ENCODE measurements around the gene TUBA1B. TPM values are rescaled to one million over a fixed set of nuclear protein-coding genes. Genes with fewer than 3 reads are reported as not detected.

Gene TUBA1B
- total and polyA plus RNA-seq, 2 of the 13 experiments (the other 11 are each of a cell fraction or from before 2014, with no cell fraction given), result 1,275 to 1,353 TPM

- TF ChIP-seq ATF7-NPFF (CRISPR knock-in tag; IDR thresholded peaks at IDR 0.05; ENCODE audit: low read depth), result peak; percentile 61; the same call in 1 of the 2 replicates
- TF ChIP-seq CEBPZ (IDR thresholded peaks at IDR 0.05; ENCODE audit: low read length), result no peak
- peak; percentile 61 for TF ChIP-seq JUNB (CRISPR knock-in tag; IDR thresholded peaks at IDR 0.05; ENCODE audit: borderline replicate concordance)
- 0 out of 2 replicates have a peak, but pooled peaks have one; percentile 58 for TF ChIP-seq IRF9 (CRISPR knock-in tag; IDR thresholded peaks at IDR 0.05; ENCODE audit: borderline replicate concordance)
- TF ChIP-seq HHEX (CRISPR knock-in tag; IDR thresholded peaks at IDR 0.05), result no peak
- TF ChIP-seq ZNF580 (CRISPR knock-in tag; IDR thresholded peaks at IDR 0.05; ENCODE audit: borderline replicate concordance, low read depth), result peak; percentile 17; the same call in 1 of the 2 replicates
- no peak for TF ChIP-seq RORA (CRISPR knock-in tag; IDR thresholded peaks at IDR 0.05)
- TF ChIP-seq ZNF850 (CRISPR knock-in tag; conservative IDR thresholded peaks at IDR 0.05), result no peak
- no peak for TF ChIP-seq ZFP82 (CRISPR knock-in tag; IDR thresholded peaks at IDR 0.05; ENCODE audit: borderline replicate concordance)
- TF ChIP-seq NFE2L2 (IDR thresholded peaks at IDR 0.05; ENCODE audit: low read length), result no peak
- no peak for TF ChIP-seq ZBTB39 (CRISPR knock-in tag; IDR thresholded peaks at IDR 0.05)
- peak; percentile 9; the same call in 1 of the 2 replicates for TF ChIP-seq FOXC1 (CRISPR knock-in tag; IDR thresholded peaks at IDR 0.05; ENCODE audit: borderline replicate concordance)
- peak; percentile 19 for TF ChIP-seq YEATS4 (CRISPR knock-in tag; IDR thresholded peaks at IDR 0.05; ENCODE audit: borderline replicate concordance)
- TF ChIP-seq FOXA1 (IDR thresholded peaks at IDR 0.05), result no peak
- TF ChIP-seq FOXA1 (CRISPR knock-in tag; IDR thresholded peaks at IDR 0.05), result no peak
- TF ChIP-seq AFF4 (CRISPR knock-in tag; IDR thresholded peaks at IDR 0.05), result 0 out of 2 replicates have a peak, but pooled peaks have one; percentile 20
- TF ChIP-seq ZNF33A (CRISPR knock-in tag; IDR thresholded peaks at IDR 0.05; ENCODE audit: borderline replicate concordance), result no peak
Observed at GRCh38 chr12:49131051-49131893, at the start of gene TUBA1B (continued).
